ENCODE results near the gene PCDH17. TPM values are rescaled to one million over a fixed set of nuclear protein-coding genes. Genes with fewer than 3 reads are reported as not detected.

PCDH17 gene
- total and polyA plus RNA-seq, 2 of the 4 experiments (the other 2 are of a cell fraction) = under 0.01 TPM; not detected in 1

DNA sequence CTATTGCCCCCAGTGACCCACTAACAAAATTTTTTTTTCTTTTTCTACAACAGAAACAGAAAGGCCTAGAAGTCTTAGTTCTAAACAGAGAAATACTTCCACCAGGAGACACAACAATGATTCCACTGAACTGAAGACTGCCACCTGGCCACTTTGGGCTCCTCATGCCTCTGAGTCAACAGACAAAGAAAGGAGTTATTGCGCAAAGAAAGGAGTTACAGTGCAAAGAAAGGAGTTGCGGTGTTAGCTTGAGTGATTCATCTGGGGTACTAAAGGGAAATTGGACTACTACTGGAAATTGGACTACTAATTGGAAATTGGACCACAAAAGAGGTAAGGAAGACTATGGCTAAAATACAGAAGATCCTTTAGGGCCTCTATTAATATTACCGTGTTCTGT is 116.6 kb downstream of the PCDH17 start:
- no peak overlapping the region for H3K9ac ChIP-seq (ENCODE audit: low read depth, low read length)
- no peak overlapping the region for H3K4me3 ChIP-seq (ENCODE audit: insufficient read depth, low read depth, low read length)

More for the DNA sequence above, 116.6 kb downstream of the PCDH17 start:
- CTCF ChIA-PET = no interaction called here
- H2BK5ac ChIP-seq (ENCODE audit: low read depth, low read length, poor library complexity, severe bottlenecking) = no peak overlapping the region
- no peak overlapping the region for H2BK15ac ChIP-seq (ENCODE audit: low read depth, low read length)
- POLR2A ChIA-PET (ENCODE audit: unreplicated experiment) = no interaction called here
- dilution Hi-C loops (cut with HindIII; ENCODE audit: low sequenced_read_pairs, unreplicated experiment) (no loop called here), intact Hi-C loops (cut with micrococcal nuclease) (no loop called here), in situ Hi-C loops (cut with MboI; ENCODE audit: low sequenced_read_pairs) (no loop called here)
- no peak overlapping the region for H3K4me2 ChIP-seq (ENCODE audit: low read depth, low read length)
- no peak for TF ChIP-seq CEBPB (IDR thresholded peaks at IDR 0.05; ENCODE audit: low read depth, low read length)
- no peak for TF ChIP-seq MAFK (IDR thresholded peaks at IDR 0.05; ENCODE audit: low read depth, low read length)
- TF ChIP-seq, protein P1, sequence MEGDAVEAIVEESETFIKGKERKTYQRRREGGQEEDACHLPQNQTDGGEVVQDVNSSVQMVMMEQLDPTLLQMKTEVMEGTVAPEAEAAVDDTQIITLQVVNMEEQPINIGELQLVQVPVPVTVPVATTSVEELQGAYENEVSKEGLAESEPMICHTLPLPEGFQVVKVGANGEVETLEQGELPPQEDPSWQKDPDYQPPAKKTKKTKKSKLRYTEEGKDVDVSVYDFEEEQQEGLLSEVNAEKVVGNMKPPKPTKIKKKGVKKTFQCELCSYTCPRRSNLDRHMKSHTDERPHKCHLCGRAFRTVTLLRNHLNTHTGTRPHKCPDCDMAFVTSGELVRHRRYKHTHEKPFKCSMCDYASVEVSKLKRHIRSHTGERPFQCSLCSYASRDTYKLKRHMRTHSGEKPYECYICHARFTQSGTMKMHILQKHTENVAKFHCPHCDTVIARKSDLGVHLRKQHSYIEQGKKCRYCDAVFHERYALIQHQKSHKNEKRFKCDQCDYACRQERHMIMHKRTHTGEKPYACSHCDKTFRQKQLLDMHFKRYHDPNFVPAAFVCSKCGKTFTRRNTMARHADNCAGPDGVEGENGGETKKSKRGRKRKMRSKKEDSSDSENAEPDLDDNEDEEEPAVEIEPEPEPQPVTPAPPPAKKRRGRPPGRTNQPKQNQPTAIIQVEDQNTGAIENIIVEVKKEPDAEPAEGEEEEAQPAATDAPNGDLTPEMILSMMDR (conservative IDR thresholded peaks at IDR 0.05; ENCODE audit: low read depth, low read length) = no peak
- TF ChIP-seq, protein P2, sequence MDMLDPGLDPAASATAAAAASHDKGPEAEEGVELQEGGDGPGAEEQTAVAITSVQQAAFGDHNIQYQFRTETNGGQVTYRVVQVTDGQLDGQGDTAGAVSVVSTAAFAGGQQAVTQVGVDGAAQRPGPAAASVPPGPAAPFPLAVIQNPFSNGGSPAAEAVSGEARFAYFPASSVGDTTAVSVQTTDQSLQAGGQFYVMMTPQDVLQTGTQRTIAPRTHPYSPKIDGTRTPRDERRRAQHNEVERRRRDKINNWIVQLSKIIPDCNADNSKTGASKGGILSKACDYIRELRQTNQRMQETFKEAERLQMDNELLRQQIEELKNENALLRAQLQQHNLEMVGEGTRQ (IDR thresholded peaks at IDR 0.05; ENCODE audit: low read depth, low read length) = no peak
- no peak for TF ChIP-seq NFE2L2 (IDR thresholded peaks at IDR 0.05; ENCODE audit: low read depth, low read length)
- TF ChIP-seq FOS (IDR thresholded peaks at IDR 0.05; ENCODE audit: low read depth, low read length) = no peak
- TF ChIP-seq CHD1 (IDR thresholded peaks at IDR 0.05; ENCODE audit: low read depth, low read length) = no peak
- no peak for TF ChIP-seq RAD21 (IDR thresholded peaks at IDR 0.05; ENCODE audit: low read length)
- TF ChIP-seq RCOR1 (IDR thresholded peaks at IDR 0.05; ENCODE audit: insufficient replicate concordance, low read length) = no peak
- no peak overlapping the region for H3K14ac ChIP-seq (replicated peaks; ENCODE audit: low read depth, low read length)
- H2BK120ac ChIP-seq (ENCODE audit: low read depth, low read length) = no peak overlapping the region
- H3K4me1 ChIP-seq (ENCODE audit: control insufficient read depth, insufficient read depth, low read length) = no peaks in the 10 kb centered on the region
- no peak for DNase-seq
- H3K56ac ChIP-seq (ENCODE audit: extremely low read depth, insufficient read depth, low read length) = no peak overlapping the region
- H3K4ac ChIP-seq (ENCODE audit: low read depth, low read length) = no peak overlapping the region
- no peaks in the 10 kb centered on the region for H3K9me1 ChIP-seq (ENCODE audit: insufficient read depth, low read length)
- H3K23ac ChIP-seq (ENCODE audit: low read depth, low read length) = no peak overlapping the region
- peaks cover 6% of the 10 kb centered on the region for H3K9me3 ChIP-seq (ENCODE audit: control insufficient read depth, insufficient read depth, low read length)
- H3K79me1 ChIP-seq (ENCODE audit: low read depth in 1 of 2, low read length in 2 of 2) = no peaks in the 10 kb centered on the region
- no peak overlapping the region for H2BK20ac ChIP-seq (ENCODE audit: low read depth, low read length)
- no peak overlapping the region for H4K8ac ChIP-seq (ENCODE audit: low read depth in 2 of 2, low read length in 2 of 2)
- no peak overlapping the region for H2AK5ac ChIP-seq (ENCODE audit: low read depth, low read length)
- WGBS, 2 experiments (ENCODE audit: extremely low coverage in 2 of 2, insufficient read length in 1 of 2) = no CpG with 5 or more reads among the region's 3 CpGs
- no peak overlapping the region for H3K27ac ChIP-seq (ENCODE audit: insufficient read depth, low read length)
- ATAC-seq (ENCODE audit: low read depth) = no peak
- no peaks in the 10 kb centered on the region for H3K36me3 ChIP-seq (ENCODE audit: control insufficient read depth, insufficient read depth, low read length)
- BruUV-seq (replicated peaks) = no TSS peak
- no peak overlapping the region for H2AK9ac ChIP-seq (replicated peaks; ENCODE audit: low read depth, low read length, poor library complexity)
- H4K91ac ChIP-seq (ENCODE audit: insufficient read depth, low read depth, low read length) = no peak overlapping the region
- no peak overlapping the region for H3K18ac ChIP-seq (ENCODE audit: low read depth, low read length)
- H3K27me3 ChIP-seq (ENCODE audit: control insufficient read depth, insufficient read depth, low read length) = no peaks in the 10 kb centered on the region
- H2AFZ ChIP-seq (replicated peaks; ENCODE audit: low read length, poor library complexity) = no peak overlapping the region
- H4K20me1 ChIP-seq (ENCODE audit: insufficient read depth, low read length) = no peaks in the 10 kb centered on the region
- no peak overlapping the region for H4K5ac ChIP-seq (ENCODE audit: low read depth, low read length)
